KOPT-K1 (cell line): ENCODE data around the gene NPAS3.

Experiments
- H3K27ac ChIP-seq: fragments of 200-600 bp; sonication (generic); 2 replicates; pipeline ENCODE4 v1.5.1; 2016; ENCODE audit warnings: antibody characterized with exemption, mild to moderate bottlenecking, low read depth, low read length; ENCODE audit not compliant: poor library complexity, severe bottlenecking
- H3K36me3 ChIP-seq: fragments of 200-600 bp; sonication (generic); 2 replicates; pipeline ENCODE4 v1.5.1; 2017; ENCODE audit warnings: antibody characterized with exemption, mild to moderate bottlenecking, low read length, moderate library complexity; ENCODE audit not compliant: insufficient read depth
- H3K9me3 ChIP-seq: fragments of 200-600 bp; sonication (generic); 2 replicates; pipeline ENCODE4 v1.5.1; 2017; ENCODE audit warnings: antibody characterized with exemption, low read length, mild to moderate bottlenecking; ENCODE audit not compliant: insufficient read depth, poor library complexity, severe bottlenecking

Gene NPAS3

DNA sequence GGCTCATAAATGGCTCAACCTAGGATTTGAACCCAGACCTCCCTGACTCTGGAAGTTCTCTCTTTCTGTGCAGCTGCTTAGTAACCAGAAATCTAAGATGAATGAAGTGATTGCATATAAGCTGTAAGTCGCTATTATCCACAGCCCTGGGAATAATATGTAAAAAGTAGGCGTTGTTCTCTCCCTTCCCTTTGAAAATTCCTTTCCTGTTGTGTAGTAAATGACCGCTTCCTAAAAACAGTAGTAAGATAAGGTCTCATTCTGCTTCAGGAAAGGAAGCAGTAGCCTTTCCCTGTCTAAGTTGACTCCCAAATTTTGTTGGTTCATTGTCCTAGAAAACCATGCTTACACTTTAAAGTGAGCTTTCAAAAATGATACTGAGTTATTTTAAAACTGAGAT lies 593.9 kb downstream of the NPAS3 start:
- Histone ChIP-seq H3K9me3 (no peaks in the 10 kb centered on the region), H3K36me3 (no peaks in the 10 kb centered on the region), H3K27ac (no peak overlapping the region)

DNA sequence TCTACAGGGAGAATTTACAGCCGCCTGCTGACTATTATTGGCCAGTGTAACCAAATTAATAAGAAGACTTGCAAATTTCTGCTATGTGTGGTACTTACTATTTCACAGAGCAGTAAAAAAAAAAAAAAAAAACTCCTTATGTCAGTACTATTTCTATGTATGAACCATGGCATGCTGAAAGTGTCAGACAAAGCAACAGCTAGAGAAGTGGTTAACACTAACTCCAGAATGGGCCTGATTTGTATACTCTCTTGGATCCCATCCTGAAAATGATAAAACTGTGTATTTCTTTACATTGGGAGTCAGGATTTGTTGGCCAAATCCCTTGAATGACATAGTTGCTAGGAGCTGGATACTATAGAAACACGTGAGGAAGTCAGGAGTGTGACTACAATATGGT lies 595.4 kb downstream of the NPAS3 start:
- no peaks in the 10 kb centered on the region for H3K36me3 ChIP-seq
- H3K27ac ChIP-seq, result no peak overlapping the region
- no peaks in the 10 kb centered on the region for H3K9me3 ChIP-seq

DNA sequence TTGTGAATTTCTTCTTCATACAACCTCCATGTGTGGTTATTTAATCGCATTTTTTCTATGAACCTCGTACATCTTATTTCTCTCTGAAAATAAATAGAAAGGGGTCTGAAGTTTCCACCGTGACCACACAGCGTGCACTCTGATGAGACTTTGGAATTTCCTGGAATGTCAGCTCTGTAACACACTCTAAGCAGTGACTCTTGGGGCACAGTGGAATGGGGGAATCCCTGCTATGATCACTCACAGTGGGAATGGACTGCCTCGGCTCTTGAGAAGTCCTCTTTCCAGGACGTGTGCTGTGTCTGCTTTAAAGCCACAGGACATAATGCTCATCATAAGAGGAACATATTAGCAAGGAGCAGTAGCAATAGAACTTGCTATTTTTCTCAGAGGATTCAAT lies 596.0 kb downstream of the NPAS3 start:
- H3K36me3 ChIP-seq, result no peaks in the 10 kb centered on the region
- no peak overlapping the region for H3K27ac ChIP-seq
- H3K9me3 ChIP-seq, result no peaks in the 10 kb centered on the region

DNA sequence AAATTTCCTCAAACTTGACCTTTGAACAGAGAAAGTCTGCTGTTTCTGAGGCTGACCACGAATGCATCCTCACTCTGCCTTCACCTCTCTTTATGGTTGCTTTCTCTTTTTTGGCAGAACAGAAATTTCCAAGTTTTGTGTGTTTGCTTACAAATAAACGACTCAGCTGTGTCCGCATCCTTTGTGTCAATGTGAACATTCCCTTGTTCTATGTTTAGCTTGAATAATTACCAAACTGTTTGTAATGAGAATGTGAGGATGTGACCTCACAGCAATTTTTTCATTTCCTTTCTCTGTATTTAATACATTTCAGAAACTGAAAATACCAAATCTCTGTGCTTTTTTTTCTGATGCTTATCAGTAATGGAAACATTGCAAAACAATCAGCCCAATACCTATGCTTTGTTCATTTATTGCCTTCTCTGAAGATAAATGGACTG lies 601.3 kb downstream of the NPAS3 start:
- Histone ChIP-seq H3K27ac (no peak overlapping the region), H3K9me3 (no peaks in the 10 kb centered on the region), H3K36me3 (no peaks in the 10 kb centered on the region)

DNA sequence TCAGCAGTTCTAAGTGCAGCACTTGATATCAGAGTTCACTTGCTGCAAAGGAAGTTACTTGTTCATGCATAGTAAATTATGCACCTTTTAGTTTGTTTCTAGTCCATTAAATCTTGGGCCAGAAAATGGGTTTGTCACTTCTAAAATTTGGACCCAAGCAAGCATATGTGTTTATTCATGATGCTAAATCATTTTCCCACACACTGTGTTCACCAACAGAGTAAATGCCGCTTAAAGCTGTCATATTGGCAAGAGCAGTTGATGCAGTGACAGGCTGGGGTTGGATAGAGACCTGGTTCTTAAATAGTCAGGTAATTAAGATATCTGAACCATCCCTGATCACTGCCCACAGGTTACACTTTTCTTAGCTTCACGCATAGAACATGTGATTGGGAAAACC lies 602.5 kb downstream of the NPAS3 start:
- Histone ChIP-seq H3K9me3 (no peaks in the 10 kb centered on the region), H3K36me3 (no peaks in the 10 kb centered on the region), H3K27ac (no peak overlapping the region)

DNA sequence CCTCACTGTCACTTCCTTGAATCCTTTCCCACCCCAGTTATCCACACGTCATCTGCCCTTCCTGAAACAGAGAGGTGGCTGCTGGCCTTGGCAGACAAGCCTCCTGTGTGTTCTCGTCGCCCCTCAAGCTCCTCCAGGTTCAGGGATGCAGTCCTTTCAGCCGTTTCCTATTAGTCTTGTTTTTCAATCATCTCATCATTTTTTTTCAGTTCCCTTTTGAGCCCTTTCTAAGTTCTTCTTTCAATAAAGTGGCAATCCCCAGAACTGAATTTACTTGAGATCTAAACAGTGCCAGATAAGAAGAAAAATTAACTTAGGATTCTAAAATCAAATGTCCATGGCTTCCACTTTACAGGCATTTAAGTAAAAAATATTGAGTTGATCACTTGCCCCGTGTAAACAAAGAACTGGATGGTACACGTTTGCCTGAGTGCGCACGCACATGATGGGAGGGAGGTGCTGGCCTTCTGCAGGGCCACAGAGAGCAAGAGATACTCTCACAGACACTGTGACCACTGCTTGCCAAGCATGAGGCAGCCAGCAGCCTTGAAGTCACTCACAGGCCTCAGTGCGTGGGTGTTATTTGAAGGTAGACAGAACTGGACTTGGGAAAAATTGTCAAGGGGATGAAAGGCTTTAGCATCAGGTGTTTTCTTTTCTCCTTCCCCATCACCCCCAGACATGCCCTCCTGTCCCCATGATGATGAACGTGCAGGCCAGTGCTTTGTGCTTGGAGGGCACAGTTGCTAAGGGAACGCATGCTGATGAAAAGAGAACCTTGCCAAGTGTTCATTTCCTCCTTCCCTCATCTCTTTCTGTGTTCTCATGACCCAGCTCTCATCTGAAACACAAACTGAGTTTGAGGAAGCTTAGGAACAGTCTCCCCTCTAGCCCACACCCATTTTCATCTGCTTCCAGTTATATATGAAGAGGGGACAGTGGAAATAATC lies 603.9 kb downstream of the NPAS3 start:
- no peak overlapping the region for H3K27ac ChIP-seq
- no peaks in the 10 kb centered on the region for H3K9me3 ChIP-seq
- no peaks in the 10 kb centered on the region for H3K36me3 ChIP-seq

DNA sequence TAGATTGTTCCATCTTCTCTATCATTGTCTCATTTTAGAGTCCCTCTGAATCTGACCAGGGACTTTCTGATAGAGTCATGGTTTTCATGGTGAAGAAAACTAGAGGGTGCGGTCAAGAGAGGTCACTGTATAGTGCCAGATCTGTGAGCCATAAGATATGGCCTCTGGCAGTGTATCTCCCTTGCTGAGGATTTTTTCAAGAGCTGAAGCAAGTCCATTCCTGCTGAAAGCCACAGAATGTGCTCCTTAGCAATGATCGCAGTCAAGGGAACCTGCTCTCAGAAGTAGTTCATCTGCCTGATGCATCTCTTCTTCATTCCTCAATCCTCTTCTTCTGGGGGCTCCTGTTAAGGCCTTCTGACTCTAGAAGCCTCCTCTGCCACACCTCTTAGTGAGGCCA lies 607.0 kb downstream of the NPAS3 start:
- H3K9me3 ChIP-seq, result no peaks in the 10 kb centered on the region
- H3K36me3 ChIP-seq, result no peaks in the 10 kb centered on the region
- no peak overlapping the region for H3K27ac ChIP-seq

DNA sequence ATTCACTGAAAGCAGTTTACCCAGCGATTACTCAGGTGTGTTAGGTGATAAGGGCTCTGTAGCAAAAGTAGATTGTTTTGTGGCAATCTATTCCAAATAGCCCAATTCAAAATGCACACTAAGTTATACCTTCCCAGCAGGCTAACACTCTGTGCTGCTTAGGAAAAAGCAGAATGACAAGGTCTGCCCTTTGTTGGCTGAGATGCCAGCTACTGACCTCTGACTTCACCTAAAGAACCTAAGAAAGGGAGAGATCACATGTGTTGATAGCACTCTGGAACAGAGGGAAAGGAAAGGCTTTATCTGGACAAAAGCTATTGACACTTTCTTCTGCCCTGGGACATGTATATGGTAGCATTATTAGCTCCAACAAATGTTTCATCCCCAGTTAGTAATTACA lies 609.9 kb downstream of the NPAS3 start:
- Histone ChIP-seq H3K36me3 (no peaks in the 10 kb centered on the region), H3K9me3 (no peaks in the 10 kb centered on the region), H3K27ac (no peak overlapping the region)

DNA sequence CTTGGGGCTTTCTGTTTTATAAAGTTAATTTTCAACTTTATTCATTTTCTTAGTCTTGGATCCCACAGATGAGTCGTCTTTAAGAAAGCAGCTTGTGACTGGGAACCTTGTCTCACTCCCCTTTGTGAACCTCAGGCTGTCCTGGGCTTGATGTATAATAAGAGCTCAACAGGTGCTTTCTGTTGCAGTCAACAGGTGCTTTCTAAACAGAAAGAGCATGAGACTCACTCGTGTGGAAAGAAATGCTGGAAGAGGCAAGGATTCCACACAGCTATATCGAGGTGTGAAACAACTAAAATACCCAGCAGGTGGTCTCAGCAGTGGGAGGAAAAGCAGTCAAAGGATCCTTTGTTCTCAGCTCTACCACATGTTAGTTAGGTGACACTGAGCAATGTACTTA lies 613.3 kb downstream of the NPAS3 start:
- no peak overlapping the region for H3K27ac ChIP-seq
- H3K9me3 ChIP-seq, result no peaks in the 10 kb centered on the region
- H3K36me3 ChIP-seq, result no peaks in the 10 kb centered on the region

DNA sequence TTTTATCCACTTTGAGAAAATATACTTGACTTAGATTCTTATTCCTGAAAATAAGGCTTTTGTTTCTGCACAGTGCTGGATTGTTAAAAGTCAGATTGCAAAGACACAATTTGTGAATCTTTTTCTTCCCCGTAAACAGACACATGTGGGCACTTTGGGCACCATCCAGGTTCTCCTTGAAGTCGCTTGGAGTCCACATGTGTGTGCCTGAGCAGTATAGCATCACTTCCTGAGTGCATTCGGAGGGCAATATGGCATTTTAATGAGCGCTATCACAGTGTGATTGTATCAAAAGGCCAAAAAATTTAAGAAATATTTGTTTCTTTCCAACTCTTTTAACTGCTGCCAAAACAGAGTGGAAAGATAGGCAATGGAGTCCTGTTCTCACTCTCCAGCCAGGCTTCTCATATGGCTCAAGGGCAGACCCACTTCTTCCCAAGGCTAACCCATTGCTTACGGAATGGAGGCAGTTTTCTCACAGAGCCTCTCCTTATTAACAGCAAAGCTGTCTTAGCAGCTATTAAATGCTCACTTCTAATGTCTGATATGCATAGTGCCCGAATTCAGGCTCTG lies 615.1 kb downstream of the NPAS3 start:
- H3K27ac ChIP-seq, result no peak overlapping the region
- no peaks in the 10 kb centered on the region for H3K9me3 ChIP-seq
- H3K36me3 ChIP-seq, result no peaks in the 10 kb centered on the region

DNA sequence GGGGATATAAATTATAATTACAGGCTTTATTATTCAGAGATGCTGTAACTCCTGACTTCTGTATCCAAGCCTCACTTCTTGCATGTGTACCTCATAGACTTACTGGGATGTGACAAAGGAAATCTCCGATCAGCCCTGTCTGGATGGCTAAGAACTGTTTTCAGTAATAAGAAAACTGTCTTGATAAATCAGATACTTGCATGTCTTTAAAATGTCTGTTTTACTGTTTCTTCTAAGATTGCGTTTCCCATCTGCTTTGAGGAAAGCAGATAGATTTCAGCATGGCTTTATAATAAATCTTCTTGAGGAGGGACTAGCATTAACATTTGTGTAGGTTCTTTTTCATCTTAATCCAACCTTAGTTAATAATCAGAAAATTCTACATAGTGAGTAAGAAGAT lies 616.3 kb downstream of the NPAS3 start:
- Histone ChIP-seq H3K27ac (no peak overlapping the region), H3K36me3 (no peaks in the 10 kb centered on the region)

DNA sequence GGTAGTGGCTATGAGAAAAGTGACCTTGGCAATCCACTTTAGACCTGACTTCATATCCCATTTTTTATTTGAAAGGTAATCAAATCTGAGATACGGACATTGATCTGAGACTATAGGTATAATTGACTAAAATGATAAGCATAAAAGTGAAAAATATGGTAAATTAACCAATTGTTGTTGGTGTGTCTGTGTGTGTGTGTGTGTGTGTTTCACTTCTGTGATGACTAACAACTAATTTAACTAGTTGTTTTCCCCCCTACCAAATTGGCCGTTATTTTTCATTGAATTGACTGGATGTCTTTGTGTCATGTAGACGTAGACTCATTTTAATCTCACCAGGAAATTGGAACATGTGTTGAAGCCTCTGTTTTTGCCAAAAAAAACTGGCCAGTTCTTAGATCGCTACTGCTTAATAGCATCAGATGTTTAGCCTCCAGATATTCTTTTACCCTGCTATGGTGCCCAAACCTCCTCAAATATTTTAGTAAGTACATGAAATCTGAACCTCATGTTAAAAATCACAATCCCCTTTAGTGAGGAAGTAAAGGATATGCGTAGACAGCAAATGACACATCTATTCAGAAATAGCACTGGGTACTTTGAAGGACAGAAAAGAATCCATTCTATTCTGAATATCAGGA lies 617.2 kb downstream of the NPAS3 start:
- H3K36me3 ChIP-seq, result no peaks in the 10 kb centered on the region
- H3K27ac ChIP-seq, result no peak overlapping the region
- H3K9me3 ChIP-seq, result no peaks in the 10 kb centered on the region

More for the DNA sequence above, 616.3 kb downstream of the NPAS3 start:
- H3K9me3 ChIP-seq, result no peaks in the 10 kb centered on the region

DNA sequence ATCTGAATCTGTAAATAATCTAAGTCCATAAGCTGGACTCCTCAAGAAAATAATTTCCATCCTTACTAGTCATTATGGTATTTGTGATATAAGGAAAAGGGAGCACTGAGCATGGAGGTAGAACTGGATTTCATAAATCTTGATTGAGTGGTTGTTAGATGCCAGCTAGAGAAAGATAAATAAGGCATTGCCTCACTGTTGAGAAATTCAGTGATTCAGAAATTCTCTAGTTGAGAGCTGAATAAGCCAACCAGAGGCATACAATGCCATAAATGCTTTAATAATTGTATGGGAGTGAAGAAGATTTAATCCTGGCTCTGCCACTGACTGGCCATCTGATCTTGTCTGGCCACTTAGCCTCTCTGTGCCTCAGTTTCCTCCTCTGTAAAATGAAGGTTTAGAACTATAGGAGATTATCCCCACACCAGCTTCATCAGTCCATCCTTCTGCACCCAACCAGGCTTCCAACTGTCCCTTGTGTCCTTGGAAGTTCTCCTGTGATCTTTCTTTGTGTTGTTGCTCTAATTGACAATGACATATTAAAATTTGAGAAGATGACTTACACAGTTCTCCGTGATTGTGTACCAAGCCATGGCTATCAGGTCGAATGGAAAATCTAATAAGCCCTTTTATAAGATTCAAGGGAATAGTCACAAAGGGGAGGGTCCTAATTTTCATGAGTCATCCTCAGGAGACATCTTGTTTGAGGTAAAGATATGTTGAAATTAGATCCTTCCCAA lies 617.9 kb downstream of the NPAS3 start:
- Histone ChIP-seq H3K27ac (no peak overlapping the region), H3K36me3 (no peaks in the 10 kb centered on the region)

DNA sequence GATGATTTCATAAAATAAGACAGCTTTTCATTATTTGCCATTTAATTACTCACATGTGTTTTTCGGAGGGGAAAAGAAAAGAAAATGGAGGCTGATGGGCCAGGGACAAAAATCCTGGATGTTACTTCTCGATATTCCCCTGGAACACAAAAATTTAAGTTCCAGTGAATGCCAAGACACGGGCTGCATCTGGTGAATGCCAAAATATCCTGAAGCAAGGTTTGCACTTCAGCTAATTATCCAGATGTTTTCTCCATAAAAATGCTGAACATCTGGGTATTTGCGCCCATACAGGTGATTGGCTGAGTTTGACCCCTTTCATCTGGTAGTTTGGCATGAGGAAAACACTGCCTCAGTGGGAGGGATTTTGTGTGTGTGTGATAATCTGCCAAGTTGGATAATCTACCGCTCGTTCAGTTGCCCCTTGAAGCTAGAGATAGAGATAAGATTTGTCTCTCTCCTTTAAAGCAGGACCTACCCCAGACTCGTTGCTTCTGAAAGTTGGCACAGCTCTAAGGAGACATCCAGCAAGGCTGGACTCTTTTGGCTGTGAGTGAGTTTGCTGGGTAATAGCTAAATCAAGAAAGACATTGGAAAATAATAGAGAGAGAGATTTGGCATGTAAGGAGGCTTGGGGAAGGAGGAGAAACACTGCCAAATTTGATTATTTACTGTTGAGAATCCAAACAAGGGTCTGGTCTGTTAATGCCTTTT lies 622.2 kb downstream of the NPAS3 start:
- H3K36me3 ChIP-seq, result no peaks in the 10 kb centered on the region
- H3K27ac ChIP-seq, result no peak overlapping the region
- H3K9me3 ChIP-seq, result no peaks in the 10 kb centered on the region

More for the DNA sequence above, 617.9 kb downstream of the NPAS3 start:
- H3K9me3 ChIP-seq, result no peaks in the 10 kb centered on the region
